GM23338 (cell line): ENCODE results near the gene MYH3. TPM values are rescaled to one million over a fixed set of nuclear protein-coding genes. Genes with fewer than 3 reads are reported as not detected.

Experiments
- ATAC-seq: fragments of 200-7000 bp; cut with Tn5 transposase; 3 replicates; pipeline ENCODE4 v1.9.1; 2020
- DNase-seq: peaks from one replicate; pipeline ENCODE4 v3.0.0-alpha.2; 2015; ENCODE audit warnings: low spot score
- H2AFZ ChIP-seq: fragments of 200-600 bp; sonication (generic); 2 replicates; pipeline ENCODE4 v1.8.0; 2016; ENCODE audit warnings: antibody characterized with exemption, mild to moderate bottlenecking, moderate library complexity
- H3F3A ChIP-seq: fragments of 200-600 bp; sonication (generic); replicated peaks from 2 replicates; pipeline ENCODE4 v1.8.0; 2017; ENCODE audit warnings: antibody characterized with exemption, mixed run types, low read depth
- H3K27ac ChIP-seq: fragments of 200-600 bp; sonication (generic); 2 replicates; pipeline ENCODE4 v1.6.1; 2016; ENCODE audit warnings: low read depth
- H3K27me3 ChIP-seq: fragments of 200-600 bp; sonication (generic); 2 replicates; pipeline ENCODE4 v1.8.0; 2016; ENCODE audit warnings: mild to moderate bottlenecking, mixed run types, moderate library complexity; ENCODE audit not compliant: insufficient read depth
- H3K36me3 ChIP-seq: fragments of 200-600 bp; sonication (generic); 2 replicates; pipeline ENCODE4 v1.8.0; 2016; ENCODE audit warnings: mild to moderate bottlenecking; ENCODE audit not compliant: insufficient read depth
- H3K4me1 ChIP-seq: fragments of 200-600 bp; sonication (generic); 2 replicates; pipeline ENCODE4 v1.8.0; 2016; ENCODE audit warnings: mild to moderate bottlenecking, moderate library complexity; ENCODE audit not compliant: insufficient read depth
- H3K4me2 ChIP-seq: fragments of 200-600 bp; sonication (generic); 2 replicates; pipeline ENCODE4 v1.7.1; 2017; ENCODE audit warnings: mixed run types
- H3K4me3 ChIP-seq: fragments of 200-600 bp; sonication (generic); 2 replicates; pipeline ENCODE4 v1.6.1; 2016; ENCODE audit warnings: mixed run types
- H3K79me2 ChIP-seq: fragments of 200-600 bp; sonication (generic); replicated peaks from 2 replicates; pipeline ENCODE4 v1.8.0; 2017; ENCODE audit warnings: mild to moderate bottlenecking; ENCODE audit not compliant: insufficient read depth
- H3K9me2 ChIP-seq: fragments of 200-600 bp; sonication (generic); 2 replicates; pipeline ENCODE4 v1.8.0; 2017; ENCODE audit not compliant: insufficient read depth
- H4K20me1 ChIP-seq: fragments of 200-600 bp; sonication (generic); replicated peaks from 2 replicates; pipeline ENCODE4 v1.8.0; 2017; ENCODE audit warnings: mild to moderate bottlenecking; ENCODE audit not compliant: insufficient read depth
- H3K27ac Mint-ChIP-seq: 2 replicates; pipeline ENCODE4 v1.8.0; 2020; ENCODE audit warnings: inconsistent platforms, mild to moderate bottlenecking, moderate library complexity, mixed read lengths
- H3K27me3 Mint-ChIP-seq: 3 replicates; pipeline ENCODE4 v1.8.0; 2022; ENCODE audit warnings: low read depth, mild to moderate bottlenecking, moderate library complexity, mixed read lengths, inconsistent platforms; ENCODE audit not compliant: insufficient read depth, poor library complexity
- H3K36me3 Mint-ChIP-seq: 3 replicates; pipeline ENCODE4 v1.8.0; 2021; ENCODE audit warnings: low read depth, mild to moderate bottlenecking, inconsistent platforms, moderate library complexity, mixed read lengths
- H3K4me1 Mint-ChIP-seq: 3 replicates; pipeline ENCODE4 v1.8.0; 2020; ENCODE audit warnings: mild to moderate bottlenecking, inconsistent platforms, mixed read lengths
- H3K4me3 Mint-ChIP-seq: 3 replicates; pipeline ENCODE4 v1.8.0; 2021; ENCODE audit warnings: moderate library complexity, mild to moderate bottlenecking, inconsistent platforms, mixed read lengths
- H3K9me3 Mint-ChIP-seq: 3 replicates; pipeline ENCODE4 v1.8.0; 2020; ENCODE audit warnings: moderate library complexity, mild to moderate bottlenecking, inconsistent platforms, mixed read lengths
- CREB1 ChIP-seq: fragments of 250-450 bp; sonication (Bioruptor Pico); IDR thresholded peaks from 2 replicates; pipeline ENCODE4 v1.5.0; 2020; ENCODE audit warnings: low read depth, mild to moderate bottlenecking, moderate library complexity
- EZH2 ChIP-seq: fragments of 200-600 bp; sonication (generic); IDR thresholded peaks from one replicate; pipeline ENCODE4 v1.8.0; 2017; ENCODE audit warnings: antibody characterized with exemption, mild to moderate bottlenecking, low read depth; ENCODE audit not compliant: unreplicated experiment
- EZH2phosphoT487 ChIP-seq: fragments of 200-600 bp; sonication (generic); IDR thresholded peaks from one replicate; pipeline ENCODE4 v1.8.1; 2018; ENCODE audit warnings: antibody characterized with exemption; ENCODE audit not compliant: unreplicated experiment
- JUNB ChIP-seq: IDR thresholded peaks from one replicate; pipeline ENCODE4 v1.6.1; 2016; ENCODE audit warnings: antibody characterized with exemption; ENCODE audit not compliant: unreplicated experiment
- POLR2AphosphoS5 ChIP-seq: IDR thresholded peaks from 2 replicates; pipeline ENCODE4 v1.6.1; 2016; ENCODE audit warnings: antibody characterized with exemption, low read depth
- ZNF114 ChIP-seq: fragments of 250-450 bp; sonication (Bioruptor Pico); IDR thresholded peaks from 2 replicates; pipeline ENCODE4 v1.5.0; 2020; ENCODE audit warnings: mild to moderate bottlenecking, moderate library complexity
- ZNF331 ChIP-seq: fragments of 250-450 bp; sonication (Bioruptor Pico); IDR thresholded peaks from 2 replicates; pipeline ENCODE4 v1.5.0; 2020; ENCODE audit warnings: low read depth, mild to moderate bottlenecking, moderate library complexity
- polyA plus RNA-seq: library from polyadenylated mRNA; unstranded; fragments of >200 nt; fragmentation: Nextera tagmentation; extraction: Ambion mirVana; gene quantifications from 2 replicates; pipeline ENCODE4 v1.2.1, GENCODE V29; 2016
- total RNA-seq: library from RNA; depleted of rRNA; stranded (reverse); fragments of >200 nt; shearing (Covaris generic); gene quantifications from 2 replicates; pipeline ENCODE4 v1.2.3, GENCODE V29; 2014
- TF ChIP-seq, protein P1 (sequence below): IDR thresholded peaks from one replicate; pipeline ENCODE4 v1.6.1; 2018; ENCODE audit warnings: antibody characterized with exemption; ENCODE audit not compliant: unreplicated experiment
- TF ChIP-seq, protein P2 (sequence below), 2 experiments: fragments of 200-600 bp in 1 of 2; sonication (generic) in 1 of 2; conservative IDR thresholded peaks; 2 replicates each; pipeline versions ENCODE4 v1.5.1 to v1.6.1; 2016 to 2017; ENCODE audit warnings: antibody characterized with exemption in 2 of 2, low read depth in 2 of 2, mild to moderate bottlenecking in 2 of 2, moderate library complexity in 1 of 2
- TF ChIP-seq, protein P3 (sequence below): IDR thresholded peaks from 2 replicates; pipeline ENCODE4 v1.6.1; 2016; ENCODE audit warnings: antibody characterized with exemption

Gene MYH3
- total and polyA plus RNA-seq, 2 experiments from 2014 or later, result 0.84 to 1.8 TPM

DNA sequence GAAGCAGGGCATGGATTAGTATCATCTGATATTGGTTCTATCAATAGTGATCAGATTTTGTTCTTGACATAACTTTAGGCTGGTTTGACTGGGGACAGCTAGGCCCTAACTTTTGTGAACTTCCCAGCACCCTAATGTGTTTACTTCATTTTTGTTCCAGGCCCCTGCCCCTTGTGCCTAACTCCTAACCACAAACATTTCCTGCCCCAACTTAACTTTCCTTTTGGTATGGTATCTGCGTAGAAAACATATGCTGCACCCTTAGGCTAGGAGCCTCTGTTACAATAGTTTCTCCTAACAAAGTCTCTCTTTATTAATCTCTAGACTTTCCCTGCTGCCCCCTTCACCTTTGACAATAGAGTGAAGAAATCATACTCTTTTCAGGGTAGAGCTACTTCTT, 42.7 kb upstream of the MYH3 start:
- Mint-ChIP-seq H3K9me3 (no peaks in the 10 kb centered on the region), H3K36me3 (peaks cover 12% of the 10 kb centered on the region), H3K4me1 (peaks cover 9% of the 10 kb centered on the region; the same call in 2 of the 3 replicates), H3K27me3 (peaks cover 3% of the 10 kb centered on the region), H3K4me3 (no peak overlapping the region), H3K27ac (no peak overlapping the region)
- H4K20me1 ChIP-seq, result 0 out of 2 replicates have a peak, but pooled peaks cover 5% of the 10 kb centered on the region
- H3K79me2 ChIP-seq, result peaks cover 38% of the 10 kb centered on the region
- no peaks in the 10 kb centered on the region; the same call in 1 of the 2 replicates for H3K4me1 ChIP-seq
- H3K9me2 ChIP-seq, result no peaks in the 10 kb centered on the region
- no peak overlapping the region for H2AFZ ChIP-seq
- H3K36me3 ChIP-seq, result peaks cover 9% of the 10 kb centered on the region
- H3K27ac ChIP-seq, result no peak overlapping the region
- no peak overlapping the region for H3K4me3 ChIP-seq
- ATAC-seq, result no peak
- no peak overlapping the region for H3K4me2 ChIP-seq
- H3K27me3 ChIP-seq, result no peaks in the 10 kb centered on the region
- TF ChIP-seq ZNF114 (no peak), POLR2AphosphoS5 (no peak), EZH2phosphoT487 (no peak), JUNB (no peak), CREB1 (CRISPR knock-in tag) (no peak), ZNF331 (no peak), EZH2 (no peak)
- TF ChIP-seq, protein P1, sequence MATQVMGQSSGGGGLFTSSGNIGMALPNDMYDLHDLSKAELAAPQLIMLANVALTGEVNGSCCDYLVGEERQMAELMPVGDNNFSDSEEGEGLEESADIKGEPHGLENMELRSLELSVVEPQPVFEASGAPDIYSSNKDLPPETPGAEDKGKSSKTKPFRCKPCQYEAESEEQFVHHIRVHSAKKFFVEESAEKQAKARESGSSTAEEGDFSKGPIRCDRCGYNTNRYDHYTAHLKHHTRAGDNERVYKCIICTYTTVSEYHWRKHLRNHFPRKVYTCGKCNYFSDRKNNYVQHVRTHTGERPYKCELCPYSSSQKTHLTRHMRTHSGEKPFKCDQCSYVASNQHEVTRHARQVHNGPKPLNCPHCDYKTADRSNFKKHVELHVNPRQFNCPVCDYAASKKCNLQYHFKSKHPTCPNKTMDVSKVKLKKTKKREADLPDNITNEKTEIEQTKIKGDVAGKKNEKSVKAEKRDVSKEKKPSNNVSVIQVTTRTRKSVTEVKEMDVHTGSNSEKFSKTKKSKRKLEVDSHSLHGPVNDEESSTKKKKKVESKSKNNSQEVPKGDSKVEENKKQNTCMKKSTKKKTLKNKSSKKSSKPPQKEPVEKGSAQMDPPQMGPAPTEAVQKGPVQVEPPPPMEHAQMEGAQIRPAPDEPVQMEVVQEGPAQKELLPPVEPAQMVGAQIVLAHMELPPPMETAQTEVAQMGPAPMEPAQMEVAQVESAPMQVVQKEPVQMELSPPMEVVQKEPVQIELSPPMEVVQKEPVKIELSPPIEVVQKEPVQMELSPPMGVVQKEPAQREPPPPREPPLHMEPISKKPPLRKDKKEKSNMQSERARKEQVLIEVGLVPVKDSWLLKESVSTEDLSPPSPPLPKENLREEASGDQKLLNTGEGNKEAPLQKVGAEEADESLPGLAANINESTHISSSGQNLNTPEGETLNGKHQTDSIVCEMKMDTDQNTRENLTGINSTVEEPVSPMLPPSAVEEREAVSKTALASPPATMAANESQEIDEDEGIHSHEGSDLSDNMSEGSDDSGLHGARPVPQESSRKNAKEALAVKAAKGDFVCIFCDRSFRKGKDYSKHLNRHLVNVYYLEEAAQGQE, result no peak
- TF ChIP-seq, protein P2, sequence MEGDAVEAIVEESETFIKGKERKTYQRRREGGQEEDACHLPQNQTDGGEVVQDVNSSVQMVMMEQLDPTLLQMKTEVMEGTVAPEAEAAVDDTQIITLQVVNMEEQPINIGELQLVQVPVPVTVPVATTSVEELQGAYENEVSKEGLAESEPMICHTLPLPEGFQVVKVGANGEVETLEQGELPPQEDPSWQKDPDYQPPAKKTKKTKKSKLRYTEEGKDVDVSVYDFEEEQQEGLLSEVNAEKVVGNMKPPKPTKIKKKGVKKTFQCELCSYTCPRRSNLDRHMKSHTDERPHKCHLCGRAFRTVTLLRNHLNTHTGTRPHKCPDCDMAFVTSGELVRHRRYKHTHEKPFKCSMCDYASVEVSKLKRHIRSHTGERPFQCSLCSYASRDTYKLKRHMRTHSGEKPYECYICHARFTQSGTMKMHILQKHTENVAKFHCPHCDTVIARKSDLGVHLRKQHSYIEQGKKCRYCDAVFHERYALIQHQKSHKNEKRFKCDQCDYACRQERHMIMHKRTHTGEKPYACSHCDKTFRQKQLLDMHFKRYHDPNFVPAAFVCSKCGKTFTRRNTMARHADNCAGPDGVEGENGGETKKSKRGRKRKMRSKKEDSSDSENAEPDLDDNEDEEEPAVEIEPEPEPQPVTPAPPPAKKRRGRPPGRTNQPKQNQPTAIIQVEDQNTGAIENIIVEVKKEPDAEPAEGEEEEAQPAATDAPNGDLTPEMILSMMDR (conservative IDR thresholded peaks at IDR 0.05; ENCODE audit: low read depth in 2 of 2), result no peak
- TF ChIP-seq, protein P3, sequence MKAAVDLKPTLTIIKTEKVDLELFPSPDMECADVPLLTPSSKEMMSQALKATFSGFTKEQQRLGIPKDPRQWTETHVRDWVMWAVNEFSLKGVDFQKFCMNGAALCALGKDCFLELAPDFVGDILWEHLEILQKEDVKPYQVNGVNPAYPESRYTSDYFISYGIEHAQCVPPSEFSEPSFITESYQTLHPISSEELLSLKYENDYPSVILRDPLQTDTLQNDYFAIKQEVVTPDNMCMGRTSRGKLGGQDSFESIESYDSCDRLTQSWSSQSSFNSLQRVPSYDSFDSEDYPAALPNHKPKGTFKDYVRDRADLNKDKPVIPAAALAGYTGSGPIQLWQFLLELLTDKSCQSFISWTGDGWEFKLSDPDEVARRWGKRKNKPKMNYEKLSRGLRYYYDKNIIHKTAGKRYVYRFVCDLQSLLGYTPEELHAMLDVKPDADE, result no peak
- no peak for DNase-seq
- H3F3A ChIP-seq, result no peaks in the 10 kb centered on the region
